K562 treated with DMSO at 1 percent for 24 hours (cell line): ENCODE results near the gene TUSC1. TPM values are rescaled to one million over a fixed set of nuclear protein-coding genes. Genes with fewer than 3 reads are reported as not detected.

Experiments used
- total RNA-seq: library from RNA; unstranded; fragments of 300-600 nt; gene quantifications from 2 replicates; pipeline ENCODE4 v1.2.3, GENCODE V29; 2022; ENCODE audit warnings: low read depth; ENCODE audit not compliant: insufficient read depth

Gene TUSC1
- not detected in 2 replicates for total RNA-seq

GRCh38 chr9:25678147-25678666, at the start of gene TUSC1:
Gene TUSC1, minus strand, starts transcription at chr9:25678444. Its CDS starts 132 bp downstream, at chr9:25678312.

